GM11168 (cell line): ENCODE results near the gene PDE6C.

Source experiments
- in situ Hi-C: fragments of 300-500 bp; cut with MboI; formaldehyde crosslinking; loops from one replicate; pipeline ENCODE4 v1.12.0; 2022; ENCODE audit warnings: low sequenced_read_pairs; ENCODE audit not compliant: unreplicated experiment

PDE6C gene

DNA sequence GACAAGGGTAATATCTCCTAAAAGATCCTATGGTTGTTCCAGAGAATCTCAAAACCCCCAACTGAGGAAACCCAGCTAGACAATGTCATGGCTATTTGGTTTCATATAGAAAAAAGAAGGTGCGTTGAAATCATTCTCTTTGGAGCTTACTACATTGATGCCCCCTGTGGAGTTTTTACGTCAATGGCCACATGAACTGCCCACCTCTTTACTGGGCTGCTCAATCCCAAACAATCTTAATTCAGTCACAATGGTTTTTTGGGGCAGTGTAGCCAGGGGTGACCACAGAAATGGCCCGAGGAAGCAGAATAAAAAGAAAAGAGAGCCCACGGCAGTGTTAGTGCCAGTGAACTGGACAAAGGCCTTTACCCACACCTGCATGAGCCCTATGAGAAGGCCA, 19.1 kb upstream of the PDE6C start:
- in situ Hi-C loops: no loop called here

DNA sequence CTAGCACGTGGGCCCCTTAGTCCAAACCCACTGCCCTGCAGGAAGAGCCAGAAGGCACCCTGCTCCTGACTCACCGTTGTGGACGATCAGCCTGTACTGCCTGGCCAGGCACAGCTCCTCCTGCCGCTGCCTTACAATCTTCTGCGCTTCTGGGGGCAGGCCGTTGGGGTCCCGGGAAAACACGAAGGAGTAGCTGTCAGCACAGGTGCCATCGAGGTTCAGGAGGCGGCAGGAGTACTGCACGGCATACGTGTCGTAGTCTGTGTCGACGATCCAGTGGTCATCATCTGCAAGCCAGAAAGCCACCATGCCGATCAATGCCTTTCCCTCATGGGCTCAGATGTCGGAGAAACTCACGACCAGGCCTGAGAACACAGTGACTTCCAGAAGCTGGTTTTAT, 18.6 kb upstream of the PDE6C start:
- in situ Hi-C loops: no loop called here

- in situ Hi-C loops: no loop called here
These were observed 17.8 kb upstream of the PDE6C start for GRCh38 chr10:93594518-93594917.

DNA sequence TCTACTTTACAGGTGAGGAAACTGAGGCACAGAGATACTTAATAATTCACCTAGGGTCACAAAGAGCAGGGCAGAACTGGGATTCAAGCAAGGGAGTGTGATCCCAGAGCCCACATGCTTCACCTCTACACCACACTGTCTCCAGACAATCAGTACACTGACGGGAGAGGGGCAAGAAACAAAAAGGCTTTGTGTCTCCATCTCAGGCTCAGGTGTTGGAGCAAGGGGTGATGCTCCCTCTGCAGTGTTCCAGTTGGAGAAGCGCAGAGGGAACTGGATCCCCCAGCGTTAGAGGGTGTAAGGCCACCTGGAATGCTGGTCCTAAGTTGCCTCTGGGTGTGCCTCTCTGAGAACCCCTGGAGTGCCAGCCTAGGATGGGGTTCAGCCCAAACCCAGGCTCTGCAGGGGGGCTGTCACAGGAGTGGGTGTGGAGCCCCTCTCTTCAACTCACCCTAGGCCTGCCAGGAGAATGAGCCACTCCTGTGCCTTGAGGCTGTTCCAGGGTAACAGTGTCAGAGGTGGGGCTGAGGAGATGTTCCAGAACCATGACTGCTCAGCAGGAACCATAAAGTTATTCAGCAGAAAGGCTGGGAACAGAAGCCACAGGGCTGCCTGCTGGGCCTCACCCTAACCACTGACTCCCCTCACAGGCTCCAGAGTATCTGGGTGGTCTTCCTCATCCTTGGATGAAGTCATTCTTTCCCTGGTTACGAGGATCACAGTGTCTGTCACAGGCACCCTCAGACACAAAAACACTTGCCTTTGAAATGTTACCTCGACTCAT, 16.8 kb upstream of the PDE6C start:
- in situ Hi-C loops: no loop called here

DNA sequence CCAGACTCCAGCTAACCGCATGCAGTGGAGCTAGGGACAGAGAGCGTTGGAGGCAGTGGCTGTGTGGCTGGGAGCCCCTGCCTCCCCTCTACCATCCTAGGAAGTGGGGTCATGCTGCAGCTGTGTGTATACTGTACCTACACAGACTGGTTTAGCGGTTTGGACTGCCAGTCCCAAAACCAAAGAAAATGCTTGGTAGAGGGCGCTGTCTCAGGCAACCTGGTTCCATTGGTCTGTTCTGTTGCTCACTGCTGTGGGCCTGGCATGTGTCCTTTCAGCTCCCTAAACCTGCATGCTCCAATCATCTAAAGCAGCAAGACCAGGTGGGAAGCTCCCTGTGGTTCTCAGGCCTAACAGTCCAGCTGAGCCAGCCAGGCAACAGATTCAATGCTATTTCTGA, 15.8 kb upstream of the PDE6C start:
- in situ Hi-C loops: no loop called here

DNA sequence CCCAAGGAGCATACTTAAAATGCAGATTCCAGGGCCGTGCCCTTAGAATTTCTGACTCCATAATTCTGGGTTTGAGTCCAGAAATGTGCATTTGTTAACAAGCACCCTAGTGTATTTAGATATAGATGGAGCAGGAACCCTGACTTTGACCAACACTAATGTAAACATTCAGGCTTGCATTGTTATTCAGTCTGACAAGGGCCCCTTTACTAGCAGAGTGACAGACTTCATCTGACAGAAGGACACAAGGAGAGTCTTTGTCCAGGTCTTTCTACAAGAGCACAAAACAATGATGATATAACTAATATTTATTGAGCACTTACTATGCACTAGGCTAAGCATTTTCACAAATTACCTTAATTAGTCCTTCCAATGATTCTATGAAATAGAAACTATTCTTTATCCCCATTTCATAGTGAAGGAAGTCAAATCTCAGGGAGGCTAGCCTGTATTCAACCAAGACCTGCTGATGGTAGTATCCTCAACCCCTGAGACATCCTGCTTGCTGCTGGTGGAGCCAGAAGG, 15.2 kb upstream of the PDE6C start:
- in situ Hi-C loops: no loop called here

GRCh38 chr10:93598157-93598556, 14.2 kb upstream of the PDE6C start:
- in situ Hi-C loops: no loop called here

GRCh38 chr10:93599335-93599734, 13.0 kb upstream of the PDE6C start:
- in situ Hi-C loops: no loop called here

- in situ Hi-C loops: no loop called here
These were observed 12.6 kb upstream of the PDE6C start for GRCh38 chr10:93599778-93600177.

GRCh38 chr10:93600446-93601145, 11.7 kb upstream of the PDE6C start:
- in situ Hi-C loops: no loop called here

DNA sequence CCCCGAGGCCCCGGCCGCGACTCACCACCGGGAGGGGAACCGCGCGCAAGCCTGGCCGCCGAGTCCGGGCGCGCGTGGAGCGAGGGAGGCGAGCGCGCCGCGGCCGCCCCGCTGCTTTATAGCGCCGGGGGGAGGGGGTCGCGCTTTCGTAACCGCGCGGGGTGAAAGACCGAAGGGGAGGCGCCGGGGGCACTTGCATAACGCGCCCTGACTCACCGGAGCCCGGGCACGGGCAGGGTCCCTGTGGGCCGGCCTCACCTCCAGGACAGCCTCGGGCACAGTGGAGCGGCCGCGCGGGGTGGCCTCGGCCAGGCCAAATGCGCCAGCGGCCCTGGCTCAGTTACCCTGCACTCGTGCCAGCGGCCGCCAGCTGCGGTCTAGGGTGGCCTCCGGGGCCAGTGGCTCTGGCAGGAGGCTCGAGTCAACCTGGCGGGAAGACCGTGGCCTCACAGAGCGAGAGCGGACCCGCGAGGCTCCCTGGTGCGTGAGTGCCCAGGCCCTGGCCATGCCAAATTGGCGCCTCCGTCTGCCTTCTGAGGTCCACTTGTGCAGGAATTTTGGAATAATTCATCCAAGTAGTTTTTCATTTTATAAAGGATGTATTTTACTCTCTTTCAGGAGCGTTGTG, 11.1 kb upstream of the PDE6C start, which contains the start of gene RBP4:
TSS of gene RBP4 (minus strand) at position 90 of the 628 bp plus-strand sequence. CDS start 207 bp downstream, outside the sequence.
- in situ Hi-C loops: no loop called here

DNA sequence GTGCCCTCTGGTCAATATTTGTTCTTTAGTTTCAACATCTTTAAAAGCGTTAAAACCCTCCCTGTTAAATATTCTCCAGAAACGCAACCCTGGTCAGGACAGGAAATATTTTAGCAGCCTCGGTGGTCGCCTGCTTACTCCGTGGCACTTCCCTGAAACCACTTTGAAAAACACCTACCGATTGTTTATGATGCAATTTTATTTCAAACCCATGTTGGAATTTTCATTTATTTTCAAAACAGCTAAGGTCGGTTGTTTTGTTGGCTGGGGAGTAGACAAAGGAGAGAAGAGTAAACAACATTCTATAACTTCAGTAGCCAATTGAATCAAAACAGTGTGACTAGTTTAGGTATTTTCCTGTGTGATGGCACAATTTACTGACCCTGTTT, 10.6 kb upstream of the PDE6C start:
- in situ Hi-C loops: no loop called here

DNA sequence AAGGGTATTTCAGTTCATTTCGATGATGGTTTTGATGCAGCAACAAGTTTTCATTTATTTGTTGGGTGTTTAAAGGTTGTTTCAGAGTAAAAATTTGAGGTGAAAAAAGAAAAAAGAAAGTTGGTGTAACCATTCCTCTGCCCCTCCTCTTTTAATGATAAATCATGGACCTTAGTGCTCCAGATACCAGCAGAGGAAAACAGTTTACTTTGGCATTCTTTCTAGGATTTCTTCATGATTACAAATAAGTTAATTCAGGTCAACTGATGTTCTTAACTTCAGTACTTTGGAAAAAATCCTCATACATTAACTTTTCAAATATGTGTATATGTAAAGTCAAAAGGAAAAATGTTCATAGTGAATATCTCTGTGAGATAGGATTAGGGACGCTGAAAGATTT, 9.3 kb upstream of the PDE6C start:
- in situ Hi-C loops: no loop called here

GRCh38 chr10:93604146-93604545, 8.2 kb upstream of the PDE6C start:
- in situ Hi-C loops: no loop called here

GRCh38 chr10:93608421-93608820, 3.9 kb upstream of the PDE6C start:
- in situ Hi-C loops: no loop called here

DNA sequence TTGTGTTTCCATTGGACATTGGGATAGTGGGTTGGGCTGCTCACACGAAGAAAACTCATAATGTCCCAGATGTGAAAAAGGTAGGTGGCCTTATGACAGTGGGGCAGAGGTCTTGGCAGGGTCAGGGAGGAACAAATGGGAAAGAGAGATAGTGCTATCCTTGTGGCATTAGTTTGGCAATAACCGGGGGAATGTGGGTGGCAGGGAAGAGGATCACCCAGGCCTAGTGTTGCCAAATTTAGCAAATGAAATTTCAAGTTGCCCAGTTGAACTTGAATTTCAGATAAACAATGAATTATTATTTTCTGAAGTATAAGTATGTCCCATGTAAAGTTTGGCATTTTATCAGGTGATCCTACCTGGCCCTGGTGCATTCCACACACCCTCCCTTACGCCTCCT, 789 bp downstream of the PDE6C start:
- in situ Hi-C loops: no loop called here

DNA sequence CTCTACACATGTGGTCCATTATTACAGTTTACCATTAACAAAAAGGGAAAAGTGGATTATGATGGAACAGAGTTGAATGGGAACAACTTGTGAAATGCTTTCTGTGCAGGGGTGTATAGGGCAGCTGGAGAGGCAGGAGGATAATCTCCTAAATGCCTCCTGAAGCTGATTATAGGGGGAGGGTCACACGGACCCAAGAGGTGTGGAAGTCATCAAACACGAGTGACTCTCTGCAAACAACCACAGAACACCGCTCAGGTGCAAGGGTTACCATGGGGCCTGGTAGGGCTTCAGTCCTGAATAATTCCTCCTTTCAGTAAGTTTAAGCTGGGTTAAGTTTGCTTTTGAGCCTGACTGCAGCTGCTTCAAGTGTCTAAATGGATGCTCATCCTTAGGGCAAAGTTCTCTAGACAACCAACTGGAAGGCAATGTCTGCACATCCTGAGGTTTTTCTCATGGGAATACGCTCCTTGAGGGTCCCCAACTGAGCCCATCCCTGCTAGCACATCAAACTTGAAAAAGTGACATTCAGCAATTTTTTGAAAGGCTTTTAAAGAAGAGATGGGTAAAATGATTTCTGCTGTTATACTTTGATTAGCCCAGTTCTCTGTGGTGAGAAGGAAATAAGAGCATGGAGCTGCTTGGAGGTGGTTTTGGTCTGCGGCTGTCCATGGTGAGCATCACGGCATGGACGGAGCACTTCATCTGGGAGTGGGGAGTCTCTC, 1.9 kb downstream of the PDE6C start:
- in situ Hi-C loops: no loop called here

DNA sequence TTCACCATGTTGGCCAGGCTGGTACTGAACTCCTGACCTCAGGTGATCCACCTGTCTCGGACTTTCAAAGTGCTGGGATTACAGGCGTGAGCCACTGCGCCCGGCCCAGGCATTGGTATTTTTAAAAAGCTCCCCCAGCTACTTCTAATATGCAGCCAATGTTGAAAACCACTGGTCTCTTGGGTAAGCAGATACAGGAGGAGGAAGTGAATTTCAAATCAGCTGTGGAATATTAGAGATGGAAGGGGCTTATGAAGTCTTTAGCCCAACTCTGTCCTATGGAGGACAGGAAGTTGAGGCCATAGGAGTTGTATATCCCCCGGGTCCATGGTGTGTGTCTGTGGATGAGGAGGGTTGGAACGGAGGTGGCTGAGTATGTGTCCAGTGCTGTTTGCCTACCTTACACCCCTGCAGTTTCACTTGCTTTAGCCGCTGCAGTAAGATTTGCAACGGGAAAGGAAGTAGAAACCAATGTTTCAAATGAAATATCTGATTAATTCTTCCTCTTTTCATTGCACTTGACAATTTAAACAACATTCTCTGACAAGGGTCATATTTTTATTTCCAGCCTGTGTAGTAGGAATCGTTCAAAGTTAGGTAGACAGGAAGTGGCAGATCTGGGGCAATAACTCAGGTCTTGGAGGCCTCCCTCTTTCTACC, 3.4 kb downstream of the PDE6C start:
- in situ Hi-C loops: no loop called here

GRCh38 chr10:93620925-93621324, 8.6 kb downstream of the PDE6C start:
- in situ Hi-C loops: no loop called here

GRCh38 chr10:93622942-93623341, 10.6 kb downstream of the PDE6C start:
- in situ Hi-C loops: no loop called here
